Limb (tissue), 2 donors: ENCODE data around the gene HOXB5.

Experiments used
- DNase-seq, 2 donors: peaks; one replicate each; pipeline ENCODE4 v3.0.0-alpha.2; 2016; ENCODE audit errors: extremely low spot score in 2 of 2

The HOXB5 gene

DNA sequence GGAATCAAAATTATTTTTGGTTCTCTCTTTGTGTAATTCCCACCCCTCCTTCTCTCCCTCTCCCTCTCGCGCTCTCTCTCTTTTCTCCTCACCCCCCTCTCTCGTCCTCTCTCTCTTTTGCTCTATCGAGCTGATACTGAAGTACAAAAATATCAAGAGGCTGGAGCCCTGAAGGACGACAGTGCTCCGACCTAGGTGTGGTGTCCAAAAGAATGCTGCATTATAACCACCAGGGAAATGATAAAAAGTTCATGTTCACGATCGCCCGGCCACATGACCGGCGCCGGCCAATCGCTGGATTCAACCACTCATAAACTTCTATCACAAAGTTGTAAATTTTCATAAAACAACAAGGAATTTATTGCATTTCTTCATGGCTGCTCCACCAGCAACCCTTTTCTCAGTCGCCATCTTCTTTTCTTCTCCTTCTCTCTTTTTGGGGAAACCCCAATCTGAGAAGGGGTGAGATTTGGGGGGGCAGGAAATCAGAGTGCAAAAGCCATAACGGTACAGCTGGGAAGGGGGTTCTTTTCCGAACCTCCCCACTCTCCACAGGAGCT is 11.3 kb upstream of the HOXB5 start, which contains the start of gene HOXB6:
Gene HOXB6 (minus strand): TSS at position 217 of the 560 bp plus-strand sequence. CDS start 6,836 bp downstream, outside the sequence.
- DNase-seq = peak in 1 of 2 donors; percentile 75

DNA sequence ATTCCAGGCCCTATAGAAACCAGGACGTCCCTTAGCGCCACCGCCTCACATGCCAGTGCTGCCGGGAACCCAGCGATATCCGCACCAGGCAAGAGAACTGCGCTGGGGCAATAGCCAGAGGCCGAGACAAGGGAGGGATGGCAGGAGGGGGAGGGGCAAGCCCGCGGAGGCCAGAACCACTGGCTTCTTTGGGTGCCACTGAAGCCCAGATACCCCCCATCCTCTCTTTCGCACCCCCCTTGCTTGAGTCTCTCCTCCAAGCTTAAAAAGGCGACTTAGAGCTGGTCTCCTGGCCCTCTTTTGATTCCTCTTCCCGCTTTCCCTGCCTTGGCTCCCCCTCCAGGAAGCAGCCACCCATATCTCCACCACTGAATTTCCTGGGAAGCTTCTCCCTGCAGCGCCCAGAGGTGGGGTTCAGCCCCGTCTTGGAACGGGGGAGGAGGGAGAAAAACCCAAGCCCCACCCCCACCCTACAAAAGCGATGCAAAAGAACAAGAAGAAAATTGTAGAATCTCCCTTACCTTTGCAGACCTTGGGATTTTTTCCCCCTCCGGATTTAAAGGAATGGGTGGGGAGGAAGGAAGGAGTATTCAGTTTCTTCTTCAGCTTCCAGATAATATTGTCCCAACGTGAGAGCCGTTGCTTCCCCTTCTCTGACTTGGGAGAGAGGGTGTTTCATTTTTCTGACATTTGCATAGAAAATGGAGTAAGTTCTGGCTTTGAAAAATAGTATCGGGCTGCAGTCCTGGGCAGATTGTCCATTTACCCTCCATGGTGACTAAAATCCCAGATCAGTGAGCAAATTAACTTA is 10.6 kb upstream of the HOXB5 start:
- DNase-seq = peak in 1 of 2 donors; percentile 72

DNA sequence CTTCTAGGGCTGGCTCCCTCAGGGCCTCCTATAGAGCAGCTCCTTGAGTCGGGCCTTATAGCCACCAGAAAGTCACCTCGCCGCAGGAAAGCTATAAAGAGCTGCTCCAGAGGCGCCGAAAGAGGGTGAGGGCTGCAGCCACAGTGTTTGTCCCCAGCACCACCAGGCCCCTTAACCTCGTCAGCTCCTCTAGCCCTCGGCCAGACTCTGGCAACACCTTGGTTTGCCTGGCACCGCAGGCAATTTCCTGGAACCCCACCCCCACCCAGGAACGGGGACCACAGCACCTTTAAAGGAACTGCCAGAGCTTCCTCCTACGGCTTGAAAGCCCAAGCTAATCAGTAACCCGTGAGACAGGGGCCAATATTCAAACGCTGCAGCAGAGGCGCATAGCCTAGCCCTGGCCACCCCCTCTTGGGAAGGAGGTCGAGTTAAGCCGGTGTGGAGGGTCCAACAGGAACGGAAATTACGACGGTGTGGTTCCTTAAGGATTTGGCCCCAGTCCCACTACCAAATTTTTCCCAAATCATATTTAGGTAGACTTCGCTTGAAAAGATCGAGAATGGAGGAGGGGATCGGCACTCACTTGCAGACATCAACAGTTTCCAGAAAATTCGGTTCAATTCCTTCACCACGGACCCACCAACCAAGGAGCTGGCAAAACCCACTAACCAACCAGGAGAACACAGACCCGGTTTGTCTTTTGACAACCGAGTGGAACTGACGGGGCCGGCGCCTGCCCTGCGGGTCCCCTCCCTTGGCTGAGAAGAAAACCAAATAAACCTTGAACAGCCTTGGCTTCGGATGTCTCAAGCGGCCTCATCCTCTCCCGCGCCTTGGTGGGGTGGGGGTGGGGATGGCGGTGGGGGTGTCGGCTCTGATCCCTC is 8.2 kb upstream of the HOXB5 start:
- DNase-seq = no peak

DNA sequence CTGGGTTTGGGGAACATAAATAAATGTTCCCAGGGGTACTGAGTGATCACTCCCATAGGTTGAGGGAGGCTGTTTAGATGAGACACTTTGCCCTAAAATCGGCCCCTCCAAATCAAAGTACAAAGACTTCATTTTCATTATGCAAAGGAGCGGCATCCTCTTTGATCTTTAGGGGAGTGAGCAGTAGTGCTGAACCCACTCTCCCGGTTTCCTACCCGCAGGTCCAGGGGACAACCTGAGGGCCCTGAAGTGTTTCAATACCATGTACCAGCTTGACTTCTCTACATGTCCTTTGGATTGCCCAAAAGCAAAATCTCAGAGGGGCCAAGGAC is 7.6 kb upstream of the HOXB5 start:
- no peak for DNase-seq

DNA sequence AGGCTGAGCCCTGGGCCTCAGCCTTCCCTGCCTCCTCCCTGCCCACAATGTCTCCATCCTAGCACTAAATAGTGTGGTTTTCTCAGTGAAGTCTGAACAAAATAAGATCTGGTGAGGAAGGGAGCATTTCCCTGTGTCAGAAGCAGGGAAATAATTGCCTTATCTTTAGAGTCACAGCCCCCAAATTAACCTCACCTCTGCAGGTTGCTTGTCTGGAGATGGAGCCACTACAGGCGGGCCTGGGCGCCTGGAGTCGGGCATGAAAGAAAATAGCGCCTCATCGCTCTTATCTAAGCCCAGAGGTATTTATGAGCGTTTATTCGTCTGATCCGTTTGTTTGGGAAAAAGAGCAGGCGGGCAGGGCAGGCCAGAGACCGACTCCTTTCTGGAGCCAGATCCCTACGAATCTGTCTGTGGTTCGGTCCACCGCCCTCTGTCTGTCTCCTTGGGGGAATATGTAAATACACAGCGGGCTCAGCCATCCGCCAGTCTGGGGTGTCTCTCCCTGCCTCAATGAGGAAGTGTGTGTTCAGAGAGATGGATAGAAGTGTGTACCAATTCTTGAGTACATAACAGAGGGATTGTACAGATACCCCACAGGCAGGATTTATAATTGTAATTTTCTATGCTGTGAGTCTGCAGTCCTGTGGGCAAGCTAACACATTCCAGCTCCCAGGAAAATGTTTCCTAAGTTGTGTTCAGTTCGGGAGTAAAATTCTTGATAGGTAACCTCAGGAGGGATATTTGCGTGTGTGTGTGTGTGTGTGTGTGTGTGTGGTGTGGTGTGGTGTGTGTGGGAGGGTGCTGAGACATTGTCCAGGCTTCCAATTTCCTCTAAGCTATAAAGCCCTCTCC is 6.9 kb upstream of the HOXB5 start:
- no peak for DNase-seq

DNA sequence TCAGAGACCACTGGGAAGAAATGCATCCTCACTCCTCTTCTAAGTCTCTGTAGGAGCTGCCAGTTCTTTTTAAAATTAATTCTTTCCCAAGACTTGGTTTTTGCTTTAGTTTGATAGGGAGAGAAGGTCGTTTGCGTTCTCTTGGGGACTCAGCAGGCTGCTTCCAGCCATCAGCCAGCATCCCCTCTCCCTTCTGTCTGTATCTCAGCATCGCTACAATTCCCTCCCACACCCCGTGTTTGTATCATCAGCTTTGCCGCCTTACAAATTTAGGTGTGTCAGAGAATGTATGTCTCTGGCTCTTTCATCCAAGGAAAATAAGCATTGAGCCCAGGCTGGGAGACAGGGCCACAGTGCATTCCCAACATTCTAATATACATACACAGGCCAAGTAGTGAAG is 5.8 kb upstream of the HOXB5 start:
- no peak for DNase-seq

DNA sequence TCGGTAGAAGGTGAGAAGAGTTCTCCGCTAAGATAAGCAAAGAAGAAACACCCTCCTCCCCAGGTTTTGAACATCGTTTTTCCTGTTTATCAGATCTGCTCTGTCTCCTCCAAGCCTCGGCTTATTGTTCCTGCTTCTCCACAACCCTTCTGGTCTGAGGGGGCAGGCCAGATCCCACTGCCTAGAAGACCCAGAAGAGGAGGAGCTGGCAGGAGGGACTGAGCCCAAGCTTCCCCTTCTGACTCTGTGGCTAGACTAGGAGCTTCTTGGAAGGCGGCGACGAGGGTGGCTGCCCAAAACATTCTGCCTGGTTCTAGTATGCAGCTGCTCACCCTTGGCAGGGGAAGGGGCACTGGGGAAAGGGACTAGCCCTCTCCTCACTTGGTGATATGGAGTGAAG is 5.2 kb upstream of the HOXB5 start:
- no peak for DNase-seq

DNA sequence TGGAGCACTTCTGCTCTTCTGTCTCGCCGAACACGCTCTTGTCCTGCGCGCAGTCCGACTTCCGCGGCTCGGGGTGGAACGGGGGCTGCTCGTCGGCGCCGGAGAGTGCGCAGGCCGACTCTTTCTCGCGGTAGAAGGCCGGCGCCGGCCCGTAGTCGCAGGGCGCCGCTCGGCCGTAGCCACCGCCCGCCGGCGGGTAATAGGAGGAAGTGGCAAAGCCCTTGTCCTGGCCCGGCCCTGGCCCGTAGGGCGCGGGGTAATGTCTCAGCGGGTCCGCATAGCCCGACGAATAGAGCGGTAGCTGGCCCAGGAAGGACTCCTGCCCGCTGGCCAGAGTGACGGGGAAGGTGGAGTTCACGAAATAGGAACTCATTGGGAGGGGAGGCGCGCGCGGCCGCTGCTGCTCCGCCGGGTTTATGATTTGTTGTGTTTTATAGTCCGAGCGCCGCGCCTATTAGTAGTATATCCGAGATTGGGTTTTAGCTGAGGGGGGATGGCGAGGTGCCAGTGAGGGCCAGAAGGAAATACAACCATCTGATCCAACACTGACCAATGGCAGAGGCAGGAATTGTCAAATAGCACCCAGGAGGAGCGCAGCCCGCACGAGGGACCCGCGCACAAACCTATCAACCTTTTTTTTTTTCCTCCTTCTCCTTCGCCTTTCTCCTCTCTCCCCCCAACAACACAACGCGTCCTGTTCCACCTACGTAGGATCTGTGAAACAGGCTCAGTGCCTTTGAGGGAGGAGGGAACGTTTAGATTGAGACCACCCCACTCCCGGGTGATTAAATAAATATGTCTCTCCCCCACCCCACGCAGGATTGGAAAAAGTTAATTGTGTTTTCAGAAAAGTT is 4.4 kb upstream of the HOXB5 start:
- peak in 1 of 2 donors; percentile 81 for DNase-seq

DNA sequence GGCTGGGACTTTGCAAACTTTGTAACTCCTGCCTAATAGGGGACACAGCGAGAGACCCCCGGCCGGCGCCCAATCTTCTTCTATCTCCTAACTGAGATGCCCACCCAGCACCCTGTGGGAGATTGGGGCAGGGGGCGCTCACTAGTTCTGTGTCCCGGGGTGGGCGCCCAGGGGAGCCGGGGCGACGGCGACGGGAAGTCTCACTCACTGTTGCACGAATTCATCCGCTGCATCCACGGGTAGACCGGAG is 3.9 kb upstream of the HOXB5 start:
- DNase-seq = no peak

DNA sequence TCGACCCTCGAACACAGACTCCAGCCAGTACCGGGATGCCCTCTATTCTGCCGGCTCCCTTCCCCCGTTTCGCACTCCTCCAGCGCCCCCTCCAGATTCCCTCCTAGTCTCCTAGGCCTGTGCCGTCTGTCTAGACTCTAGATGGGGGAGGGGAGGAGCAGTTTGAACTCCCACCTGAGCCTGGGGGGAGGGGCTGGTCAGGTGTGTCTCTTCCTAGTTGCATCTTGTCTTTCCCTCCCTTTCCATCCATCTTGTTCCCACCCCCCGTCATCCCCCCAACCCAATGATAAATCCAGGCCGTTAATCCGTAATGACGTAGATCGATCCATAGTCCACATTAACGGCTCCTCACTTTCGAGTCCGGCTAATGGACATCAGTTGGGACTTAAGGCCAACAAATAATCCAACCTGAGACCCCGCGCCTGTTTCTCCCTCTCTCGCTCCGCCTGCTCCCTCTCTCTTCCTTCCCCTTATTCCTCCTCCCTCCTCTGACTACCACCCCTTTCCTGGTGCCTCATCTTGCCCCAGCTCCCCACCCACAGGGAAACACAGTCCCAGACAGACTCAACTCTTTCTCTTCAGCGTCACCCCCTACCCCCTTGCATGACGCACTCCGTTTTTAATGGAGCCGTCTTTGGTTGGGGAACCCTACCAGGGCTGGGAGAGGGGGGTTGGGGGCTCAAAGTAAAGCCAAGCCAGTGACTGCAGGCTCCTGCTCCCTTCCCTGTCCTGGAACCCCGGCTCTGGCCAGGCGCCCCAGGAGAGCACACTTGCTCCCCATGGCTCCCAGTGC is 3.4 kb upstream of the HOXB5 start:
- DNase-seq = peak in 1 of 2 donors; percentile 53

DNA sequence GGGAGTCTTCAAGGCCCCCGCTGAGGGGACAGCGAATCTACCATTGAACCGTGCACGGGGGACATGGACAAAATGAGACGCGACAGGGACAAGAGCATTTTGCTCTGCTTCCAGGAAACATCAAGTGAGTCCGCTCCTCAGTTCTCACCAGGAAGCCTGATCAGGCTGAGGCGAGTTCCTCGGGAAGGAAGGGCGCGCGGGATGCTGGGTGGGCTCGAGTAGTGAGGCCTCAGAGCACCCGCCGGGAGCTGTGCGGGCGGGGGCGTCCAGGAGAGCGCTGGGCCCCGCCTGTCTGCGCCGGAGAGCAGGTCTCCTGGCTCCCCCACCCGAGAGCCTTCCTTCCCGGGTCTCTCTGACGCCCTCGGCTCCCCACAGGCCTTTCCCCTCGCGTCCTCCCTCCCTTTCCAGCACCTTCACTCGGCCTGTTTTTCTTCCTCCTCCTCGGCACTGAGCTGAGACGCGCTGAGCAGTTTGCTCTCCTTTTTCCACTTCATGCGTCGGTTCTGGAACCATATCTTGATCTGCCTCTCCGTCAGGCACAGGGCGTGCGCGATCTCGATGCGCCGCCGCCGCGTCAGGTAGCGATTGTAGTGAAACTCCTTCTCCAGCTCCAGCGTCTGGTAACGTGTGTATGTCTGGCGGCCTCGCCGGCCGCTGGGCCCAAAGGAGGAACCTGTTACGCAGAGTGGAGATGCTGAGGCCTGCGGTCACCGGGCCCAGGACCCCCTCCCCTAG is 2.6 kb upstream of the HOXB5 start:
- peak in 1 of 2 donors; percentile 71 for DNase-seq

DNA sequence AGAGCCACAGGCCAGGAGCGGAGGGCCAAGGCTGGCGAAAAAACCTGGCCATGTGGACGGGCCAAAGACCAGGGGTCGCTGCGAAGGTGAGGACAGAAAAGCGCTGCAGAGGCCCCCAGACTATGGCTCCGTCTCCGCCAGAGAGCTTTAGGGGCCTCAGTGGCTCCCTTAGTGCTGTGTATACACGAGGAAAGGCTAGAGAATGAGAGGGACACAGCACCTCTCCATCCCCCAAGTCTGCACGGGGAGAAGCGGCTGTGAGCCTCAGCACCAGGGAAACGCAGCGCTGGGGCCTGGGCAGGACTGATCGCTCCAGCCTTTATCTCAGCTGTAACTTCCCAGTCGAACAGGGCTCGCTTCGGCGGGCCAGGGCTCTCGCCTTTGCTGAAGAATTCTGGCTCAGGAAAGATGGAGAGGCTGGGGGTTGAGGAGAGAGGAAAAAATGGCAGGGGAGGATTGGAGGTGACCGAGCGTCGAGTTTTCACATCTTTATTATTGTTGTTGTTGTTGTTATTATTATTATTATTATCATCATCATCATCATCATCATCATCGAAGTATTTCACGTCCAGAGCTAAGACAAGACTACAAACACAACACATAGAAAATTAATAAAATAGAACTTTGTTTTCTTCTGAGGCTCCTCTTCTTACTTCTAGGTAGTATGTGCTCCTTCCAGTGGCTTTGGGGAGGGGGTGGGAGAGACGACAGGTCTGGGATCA is 1.9 kb upstream of the HOXB5 start:
- peak in 1 of 2 donors; percentile 51 for DNase-seq

DNA sequence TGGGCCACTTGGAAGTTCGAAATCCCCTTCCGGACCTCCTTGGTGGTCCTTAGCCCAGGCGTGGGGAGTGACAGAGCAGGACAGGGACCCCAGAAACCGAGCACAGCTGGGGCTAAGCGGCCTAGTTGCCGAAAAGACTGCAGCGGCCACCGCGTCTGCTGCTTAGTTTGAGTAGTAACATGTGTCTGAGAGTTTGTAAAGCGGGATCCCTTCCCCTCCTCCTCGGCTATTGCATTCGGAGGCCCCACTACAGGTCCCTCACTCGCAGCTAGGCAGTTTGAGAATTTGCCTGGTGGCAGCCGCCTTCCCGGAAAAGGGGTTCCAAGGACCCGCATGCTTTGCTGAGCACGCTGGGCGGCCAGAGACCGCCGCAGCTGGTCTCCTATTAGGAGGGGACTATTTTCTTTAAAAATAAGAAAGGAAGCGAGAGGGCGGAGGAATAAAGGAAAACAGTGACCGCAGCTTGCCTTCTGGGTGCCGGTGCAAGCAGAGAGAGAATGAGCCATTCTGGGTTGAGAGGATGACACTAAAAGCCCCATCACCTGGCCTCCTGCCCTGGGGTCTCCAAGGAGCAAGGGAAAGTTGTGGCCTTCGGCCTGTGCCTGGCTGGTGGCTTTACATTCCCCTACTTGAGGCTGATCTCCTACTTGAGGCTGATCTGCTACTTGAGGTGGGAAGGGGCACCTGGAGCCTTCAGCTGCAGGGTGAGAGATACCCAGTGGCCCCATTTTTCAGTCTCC is 1.1 kb upstream of the HOXB5 start:
- DNase-seq = peak in 1 of 2 donors; percentile 71

DNA sequence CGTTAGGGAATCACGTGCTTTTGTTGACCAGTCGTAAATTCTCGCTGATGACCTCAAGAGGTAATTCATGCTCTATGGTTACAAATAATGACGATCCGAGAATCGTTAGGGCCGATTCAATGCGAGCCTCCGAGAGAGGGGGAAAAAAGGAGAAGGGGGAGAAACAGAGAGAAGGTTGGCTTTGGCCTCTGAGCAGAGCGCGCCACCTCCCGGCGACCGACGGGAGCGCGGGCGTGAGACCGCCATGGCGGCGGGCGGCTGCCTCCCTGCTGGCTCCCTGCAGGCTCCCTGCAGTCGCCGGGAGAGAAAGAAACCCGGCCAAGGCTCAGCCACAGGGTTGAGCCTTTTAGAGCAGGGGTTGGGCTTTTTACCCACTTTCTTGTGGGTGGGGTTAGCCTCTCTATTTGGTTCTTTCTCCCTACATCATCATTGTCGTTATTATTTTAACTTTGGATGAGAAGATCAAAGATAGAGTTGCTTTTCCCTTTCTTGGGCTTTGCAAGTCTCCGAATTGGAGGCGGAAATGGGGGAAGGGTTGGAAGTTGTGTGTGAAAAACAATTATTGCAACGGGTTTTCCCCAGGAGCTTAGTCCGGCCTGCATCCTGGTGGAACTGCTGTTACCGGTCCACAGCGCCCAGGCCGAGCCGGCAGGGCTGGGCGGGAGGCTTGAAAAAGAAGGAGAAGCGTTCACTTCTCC is 410 bp upstream of the HOXB5 start:
- peak; percentile 73 to 95 for DNase-seq

DNA sequence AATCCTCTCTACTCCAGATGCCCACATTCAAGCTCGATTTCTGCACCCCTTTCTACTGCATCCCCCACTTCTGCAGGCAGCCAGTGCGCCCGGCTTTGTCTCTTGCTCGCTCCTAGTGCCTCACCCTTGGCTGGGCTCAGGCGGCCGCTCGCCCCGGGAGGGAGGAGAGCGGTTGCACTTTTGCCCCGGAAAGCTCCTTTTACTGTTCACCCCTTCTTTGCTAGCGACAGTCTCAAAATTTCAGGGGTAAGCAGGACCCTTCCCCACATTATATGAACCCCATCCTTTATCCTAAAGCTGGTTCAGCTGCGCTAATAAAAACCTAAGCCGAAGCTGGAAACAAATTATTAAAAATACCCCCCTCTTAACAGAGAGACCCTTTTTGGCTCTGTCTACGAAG is 1.0 kb downstream of the HOXB5 start:
- DNase-seq = peak in 1 of 2 donors; percentile 62

DNA sequence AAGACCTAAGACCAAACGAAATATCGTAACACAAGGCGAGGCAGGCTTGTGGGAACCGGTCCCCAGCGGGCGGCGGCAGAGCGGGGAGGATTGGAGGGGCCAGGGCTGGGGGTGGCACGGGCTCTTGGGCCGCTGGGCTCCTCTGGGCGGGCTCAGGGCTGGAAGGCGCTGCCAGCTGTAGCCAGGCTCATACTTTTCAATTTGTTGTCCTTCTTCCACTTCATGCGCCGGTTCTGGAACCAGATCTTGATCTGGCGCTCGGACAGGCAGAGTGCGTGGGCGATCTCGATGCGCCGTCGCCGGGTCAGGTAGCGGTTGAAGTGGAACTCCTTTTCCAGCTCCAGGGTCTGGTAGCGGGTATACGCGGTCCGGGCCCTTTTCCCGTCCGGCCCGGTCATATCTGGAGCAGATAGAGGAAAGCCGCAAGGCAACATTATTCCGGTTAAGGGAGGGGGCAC is 1.5 kb downstream of the HOXB5 start:
- peak in 1 of 2 donors; percentile 57 for DNase-seq
